Activated T-cell treated with anti-CD3 and anti-CD28 coated beads for 24 hours (primary cell): Measurements from ENCODE around the gene TTLL9.
"Not testable (repeated sequence)": the region's sequence is repeated elsewhere in the genome, so short reads cannot be mapped to it uniquely, and the experiment has no call there.

ENCODE experiments used
- DNase-seq: peaks from one replicate; pipeline ENCODE4 v3.0.0-alpha.2; 2020; ENCODE audit warnings: low read depth

Gene TTLL9

GRCh38 chr20:31883829-31884228 is 13.4 kb downstream of the TTLL9 start:
- DNase-seq: no peak

- DNase-seq: no peak
Measured at GRCh38 chr20:31890646-31891045, 20.2 kb downstream of the TTLL9 start.

- no peak for DNase-seq
Measured at GRCh38 chr20:31894980-31895675, 24.7 kb downstream of the TTLL9 start.

- DNase-seq: no peak
Measured at GRCh38 chr20:31896049-31896448, 25.6 kb downstream of the TTLL9 start.

GRCh38 chr20:31897541-31897940 is 27.1 kb downstream of the TTLL9 start:
- no peak for DNase-seq

- no peak for DNase-seq
Measured at GRCh38 chr20:31901615-31902014, 31.2 kb downstream of the TTLL9 start.

GRCh38 chr20:31903627-31904386 is 33.4 kb downstream of the TTLL9 start:
- DNase-seq: no peak

GRCh38 chr20:31906001-31906400 is 35.6 kb downstream of the TTLL9 start:
- no peak for DNase-seq

- DNase-seq: no peak
Measured at GRCh38 chr20:31907046-31907445, 36.6 kb downstream of the TTLL9 start.

GRCh38 chr20:31908016-31908415 is 37.6 kb downstream of the TTLL9 start:
- no peak for DNase-seq

- no peak for DNase-seq
Measured at GRCh38 chr20:31908424-31908823, 38.0 kb downstream of the TTLL9 start.

GRCh38 chr20:31909253-31910070 is 39.0 kb downstream of the TTLL9 start:
- no peak for DNase-seq

- no peak for DNase-seq
Measured at GRCh38 chr20:31910071-31910803, 39.8 kb downstream of the TTLL9 start.

GRCh38 chr20:31913431-31914157 is 43.2 kb downstream of the TTLL9 start:
- no peak for DNase-seq

GRCh38 chr20:31914170-31914569 is 43.7 kb downstream of the TTLL9 start:
- no peak for DNase-seq

- DNase-seq: no peak
Measured at GRCh38 chr20:31915491-31916280, 45.3 kb downstream of the TTLL9 start.

- no peak for DNase-seq
Measured at GRCh38 chr20:31916708-31917107, 46.3 kb downstream of the TTLL9 start.

- DNase-seq: not testable (repeated sequence)
Measured at GRCh38 chr20:31917962-31918412, 47.6 kb downstream of the TTLL9 start.

GRCh38 chr20:31918466-31919105 is 48.2 kb downstream of the TTLL9 start:
- no peak for DNase-seq
